Activated effector memory CD4-positive, alpha-beta T cell treated with anti-CD3 and anti-CD28 coated beads, Interleukin-2, amount 50 U/mL, for 16 hours (primary cell): ENCODE data around the gene C8G.

ENCODE experiments used
- DNase-seq: peaks from one replicate; pipeline ENCODE4 v3.0.0-alpha.2; 2020

The C8G gene

GRCh38 chr9:136944519-136945332, at the start of gene C8G, which contains the start of gene FBXW5:
Gene C8G, plus strand, starts transcription at chr9:136945243. Its CDS starts 78 bp downstream, at chr9:136945321.
Gene FBXW5, minus strand, starts transcription at chr9:136944738. Its CDS starts 655 bp downstream, at chr9:136944083.
- peak; percentile 98 for DNase-seq

- DNase-seq, result no peak
Observed at GRCh38 chr9:136896027-136896426, 49.0 kb upstream of the C8G start.

GRCh38 chr9:136898483-136899100, 46.5 kb upstream of the C8G start:
- DNase-seq, result no peak

GRCh38 chr9:136899196-136899595, 45.8 kb upstream of the C8G start:
- no peak for DNase-seq

- no peak for DNase-seq
Observed at GRCh38 chr9:136900556-136900955, 44.5 kb upstream of the C8G start.

GRCh38 chr9:136900988-136901515, 44.0 kb upstream of the C8G start:
- DNase-seq, result no peak

- peak; percentile 92 for DNase-seq
Observed at GRCh38 chr9:136901516-136902258, 43.4 kb upstream of the C8G start.

GRCh38 chr9:136902259-136902821, 42.7 kb upstream of the C8G start:
- peak; percentile 96 for DNase-seq

GRCh38 chr9:136903041-136903554, 41.9 kb upstream of the C8G start:
- peak; percentile 69 for DNase-seq

- DNase-seq, result no peak
Observed at GRCh38 chr9:136906266-136906665, 38.8 kb upstream of the C8G start.

GRCh38 chr9:136907011-136907914, 37.8 kb upstream of the C8G start:
- no peak for DNase-seq

GRCh38 chr9:136910197-136910900, 34.7 kb upstream of the C8G start:
- no peak for DNase-seq

GRCh38 chr9:136910901-136911245, 34.2 kb upstream of the C8G start:
- DNase-seq, result no peak

- DNase-seq, result no peak
Observed at GRCh38 chr9:136913701-136914438, 31.2 kb upstream of the C8G start.

- no peak for DNase-seq
Observed at GRCh38 chr9:136915632-136916329, 29.3 kb upstream of the C8G start.

GRCh38 chr9:136916330-136917184, 28.5 kb upstream of the C8G start:
- no peak for DNase-seq

GRCh38 chr9:136917902-136918301, 27.1 kb upstream of the C8G start:
- DNase-seq, result no peak

GRCh38 chr9:136920069-136920468, 25.0 kb upstream of the C8G start:
- no peak for DNase-seq
